ENCODE measurements around the gene KIAA0825.

Gene KIAA0825

DNA sequence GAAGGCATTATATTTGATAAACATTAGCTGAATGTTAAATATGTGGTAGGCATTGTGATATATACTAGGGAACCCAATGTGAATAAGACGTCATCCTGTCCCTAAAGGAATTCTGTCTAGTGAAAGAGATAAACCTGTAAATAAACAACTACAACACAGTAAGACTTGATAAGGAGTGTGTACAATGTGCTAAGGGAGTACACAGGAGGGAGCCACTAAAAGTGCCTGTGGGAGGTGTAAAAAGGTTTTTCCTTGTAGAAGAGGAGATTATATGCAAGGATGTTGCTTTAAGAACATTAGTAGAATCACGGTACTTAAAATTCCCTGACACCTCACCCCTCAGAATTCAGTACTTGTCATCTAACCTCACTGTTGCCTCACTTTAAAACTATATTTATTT is 91.7 kb downstream of the KIAA0825 start:
- no peak overlapping the region for H3K27ac ChIP-seq (ENCODE audit: insufficient read depth in 1 of 2, low read depth in 1 of 2, low read length in 2 of 2, poor library complexity in 1 of 2, severe bottlenecking in 2 of 2)
- no peak for DNase-seq
- H3K4me3 ChIP-seq (ENCODE audit: control insufficient read depth in 1 of 7, extremely low read depth in 1 of 7, insufficient read depth in 4 of 7, low read depth in 2 of 7, low read length in 6 of 7): no peak overlapping the region
- POLR2A ChIA-PET: no interaction called here
- no peaks in the 10 kb centered on the region for H3K4me1 ChIP-seq (ENCODE audit: control extremely low read depth in 1 of 4, control insufficient read depth in 4 of 4, insufficient read depth in 4 of 4, low read length in 3 of 4)
- CTCF ChIA-PET: interaction anchor here (1.5 to 1.6 kb wide), 2 partner anchors 166 to 212 kb away, joined by 4 to 5 read pairs; no protein-coding TSS in a partner anchor
- no peaks in the 10 kb centered on the region for H3K27me3 ChIP-seq (replicated peaks in 2 of 5; ENCODE audit: control insufficient read depth in 4 of 5, insufficient read depth in 5 of 5, low read length in 4 of 5)
- no CpG with 5 or more reads among the region's 2 CpGs for WGBS (ENCODE audit: insufficient coverage)
- no peaks in the 10 kb centered on the region for H3K36me3 ChIP-seq (ENCODE audit: control insufficient read depth in 4 of 4, insufficient read depth in 4 of 4, low read length in 3 of 4)
- no peaks in the 10 kb centered on the region for H3K9me3 ChIP-seq (ENCODE audit: control extremely low read depth in 1 of 5, control insufficient read depth in 4 of 5, insufficient read depth in 2 of 5, low read depth in 1 of 5, low read length in 4 of 5)

DNA sequence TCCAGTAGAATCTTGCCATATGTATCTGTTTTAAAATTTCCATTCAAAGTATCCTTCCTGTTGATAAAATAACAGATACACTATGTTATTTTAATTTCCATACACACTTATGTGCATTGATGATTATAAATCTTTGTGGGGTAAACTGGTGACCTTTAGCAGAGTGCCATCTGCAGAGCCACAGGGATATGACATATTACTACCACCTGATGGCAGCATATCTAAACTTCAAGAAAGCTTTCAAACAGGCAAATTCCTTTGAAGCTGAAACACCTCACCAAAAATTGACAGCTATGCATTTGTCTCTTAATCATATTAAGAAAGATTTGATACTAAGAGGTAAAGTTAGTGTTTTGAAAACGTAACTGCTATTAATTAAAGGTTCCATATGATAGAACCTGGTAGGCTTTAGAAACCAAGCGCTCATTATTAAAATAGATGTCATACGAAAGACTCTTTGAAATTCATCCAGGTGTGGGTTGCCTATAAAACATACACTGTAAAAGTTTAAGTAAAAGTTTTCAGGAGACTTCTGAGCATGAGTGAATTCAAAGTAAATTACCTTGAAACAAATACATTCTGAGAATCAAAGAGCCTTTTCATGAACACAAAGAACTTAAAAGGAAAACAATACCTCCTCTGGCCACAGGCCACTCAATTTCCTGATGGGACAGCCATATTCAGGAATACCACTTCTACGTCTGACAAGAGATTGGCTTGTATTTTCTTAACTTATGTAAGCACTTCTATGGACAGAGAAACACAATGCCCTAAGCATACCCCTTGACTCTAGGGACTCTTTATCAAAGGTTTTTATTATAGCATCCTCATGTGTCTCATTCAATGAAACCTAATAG is 93.3 kb downstream of the KIAA0825 start:
- DNase-seq: peak; percentile 50 to 70 (median 68)
- Histone ChIP-seq H3K27ac (ENCODE audit: insufficient read depth in 1 of 2, low read depth in 1 of 2, low read length in 2 of 2, poor library complexity in 1 of 2, severe bottlenecking in 2 of 2) (no peak overlapping the region), H3K27me3 (replicated peaks in 2 of 5; ENCODE audit: control insufficient read depth in 4 of 5, insufficient read depth in 5 of 5, low read length in 4 of 5) (no peaks in the 10 kb centered on the region), H3K9me3 (ENCODE audit: control extremely low read depth in 1 of 5, control insufficient read depth in 4 of 5, insufficient read depth in 2 of 5, low read depth in 1 of 5, low read length in 4 of 5) (no peaks in the 10 kb centered on the region), H3K4me3 (ENCODE audit: control insufficient read depth in 1 of 7, extremely low read depth in 1 of 7, insufficient read depth in 4 of 7, low read depth in 2 of 7, low read length in 6 of 7) (no peak overlapping the region), H3K36me3 (ENCODE audit: control insufficient read depth in 4 of 4, insufficient read depth in 4 of 4, low read length in 3 of 4) (no peaks in the 10 kb centered on the region), H3K4me1 (ENCODE audit: control extremely low read depth in 1 of 4, control insufficient read depth in 4 of 4, insufficient read depth in 4 of 4, low read length in 3 of 4) (no peaks in the 10 kb centered on the region)
- POLR2A ChIA-PET: no interaction called here
- CTCF ChIA-PET: interaction anchor here (0.6 to 2.6 kb wide), 17 partner anchors 11 to 724 kb away, joined by 3 to 13 read pairs (median 4); partner anchors contain the start of genes KIAA0825 and SLF1
- 78% methylated on average over 4 of the region's 4 CpGs for WGBS (ENCODE audit: insufficient coverage)

GRCh38 chr5:94523018-94523417 is 95.4 kb downstream of the KIAA0825 start:
- CTCF ChIA-PET: interaction anchor here (1.3 to 2.6 kb wide), 5 partner anchors 9 to 215 kb away, joined by 4 to 13 read pairs (median 6); partner anchors contain the start of genes KIAA0825 and SLF1
- no peaks in the 10 kb centered on the region for H3K36me3 ChIP-seq (ENCODE audit: control insufficient read depth in 4 of 4, insufficient read depth in 4 of 4, low read length in 3 of 4)
- H3K4me1 ChIP-seq (ENCODE audit: control extremely low read depth in 1 of 4, control insufficient read depth in 4 of 4, insufficient read depth in 4 of 4, low read length in 3 of 4): no peaks in the 10 kb centered on the region
- H3K9me3 ChIP-seq (ENCODE audit: control extremely low read depth in 1 of 5, control insufficient read depth in 4 of 5, insufficient read depth in 2 of 5, low read depth in 1 of 5, low read length in 4 of 5): no peaks in the 10 kb centered on the region
- H3K27ac ChIP-seq (ENCODE audit: insufficient read depth in 1 of 2, low read depth in 1 of 2, low read length in 2 of 2, poor library complexity in 1 of 2, severe bottlenecking in 2 of 2): no peak overlapping the region
- DNase-seq: no peak
- no peak overlapping the region for H3K4me3 ChIP-seq (ENCODE audit: control insufficient read depth in 1 of 7, extremely low read depth in 1 of 7, insufficient read depth in 4 of 7, low read depth in 2 of 7, low read length in 6 of 7)
- H3K27me3 ChIP-seq (replicated peaks in 2 of 5; ENCODE audit: control insufficient read depth in 4 of 5, insufficient read depth in 5 of 5, low read length in 4 of 5): no peaks in the 10 kb centered on the region
- POLR2A ChIA-PET: no interaction called here

DNA sequence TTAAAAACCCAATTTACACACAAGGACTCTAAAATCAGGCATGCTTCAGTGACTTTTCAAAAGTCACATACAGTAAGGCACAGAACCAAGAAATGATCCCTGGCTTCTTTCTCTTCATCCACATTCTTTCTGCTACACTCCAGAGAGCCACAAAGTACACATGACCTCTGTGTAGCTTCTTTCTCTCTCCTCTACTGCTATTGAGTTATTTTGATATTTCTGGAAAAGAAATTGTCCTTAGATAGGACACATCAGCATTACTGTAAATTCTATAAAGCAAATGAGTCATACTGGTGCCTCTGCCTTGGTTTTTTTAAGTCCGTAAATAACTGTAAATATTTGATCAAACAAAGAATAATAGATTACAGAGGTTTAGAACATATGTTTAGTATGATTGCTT is 96.3 kb downstream of the KIAA0825 start:
- WGBS (ENCODE audit: insufficient coverage): no CpG with 5 or more reads among the region's 1 CpG
- CTCF ChIA-PET: no interaction called here
- Histone ChIP-seq H3K4me3 (ENCODE audit: control insufficient read depth in 1 of 7, extremely low read depth in 1 of 7, insufficient read depth in 4 of 7, low read depth in 2 of 7, low read length in 6 of 7) (no peak overlapping the region), H3K27ac (ENCODE audit: insufficient read depth in 1 of 2, low read depth in 1 of 2, low read length in 2 of 2, poor library complexity in 1 of 2, severe bottlenecking in 2 of 2) (no peak overlapping the region), H3K36me3 (ENCODE audit: control insufficient read depth in 4 of 4, insufficient read depth in 4 of 4, low read length in 3 of 4) (no peaks in the 10 kb centered on the region), H3K9me3 (ENCODE audit: control extremely low read depth in 1 of 5, control insufficient read depth in 4 of 5, insufficient read depth in 2 of 5, low read depth in 1 of 5, low read length in 4 of 5) (no peaks in the 10 kb centered on the region), H3K27me3 (replicated peaks in 2 of 5; ENCODE audit: control insufficient read depth in 4 of 5, insufficient read depth in 5 of 5, low read length in 4 of 5) (no peaks in the 10 kb centered on the region), H3K4me1 (ENCODE audit: control extremely low read depth in 1 of 4, control insufficient read depth in 4 of 4, insufficient read depth in 4 of 4, low read length in 3 of 4) (no peaks in the 10 kb centered on the region)
- POLR2A ChIA-PET: no interaction called here
- no peak for DNase-seq

DNA sequence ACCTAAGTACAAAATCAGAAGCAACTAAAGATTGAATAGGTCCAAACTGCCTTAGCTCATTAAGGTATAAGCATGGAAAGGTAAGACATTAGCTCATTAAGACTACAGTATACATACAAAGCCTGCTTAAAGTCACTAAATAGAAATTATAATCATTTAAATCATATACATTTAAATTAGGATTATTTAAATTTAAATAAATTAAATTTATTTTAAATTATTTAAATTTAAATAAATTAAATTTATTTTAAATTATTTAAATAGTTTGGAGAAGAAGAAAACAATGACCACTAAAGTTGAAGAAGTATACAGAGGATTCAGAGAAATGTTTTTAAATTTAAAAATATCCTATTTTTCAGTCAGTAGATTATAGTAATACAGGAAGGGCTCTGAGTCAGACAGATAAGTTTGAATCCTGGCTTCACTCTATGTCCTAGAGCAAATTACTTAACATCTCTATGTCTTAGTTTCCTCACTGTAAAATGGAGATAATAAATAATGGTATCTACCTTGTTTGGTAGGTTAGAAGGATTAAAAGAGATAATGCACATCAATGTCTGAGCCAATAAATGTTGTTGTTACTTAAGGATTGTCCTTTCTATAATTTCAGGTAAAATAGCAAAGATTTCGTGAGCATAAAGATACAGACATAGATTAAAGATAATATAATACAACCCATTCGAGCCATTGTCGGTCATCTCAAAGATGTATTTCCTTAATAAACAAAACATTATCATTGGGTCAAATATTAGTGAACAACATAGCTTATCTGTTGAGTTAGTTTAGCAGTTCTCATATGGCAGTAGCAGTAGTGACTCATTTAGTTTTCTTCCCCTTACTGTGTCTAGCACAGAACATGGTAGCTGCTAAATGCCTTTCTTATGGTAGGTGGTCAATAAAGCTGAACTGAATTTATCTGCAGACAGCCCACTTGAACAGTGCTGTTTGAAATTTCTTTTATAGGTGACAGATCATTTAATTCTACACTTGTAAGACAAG is 100.6 kb downstream of the KIAA0825 start:
- no peaks in the 10 kb centered on the region for H3K27me3 ChIP-seq (replicated peaks in 2 of 5; ENCODE audit: control insufficient read depth in 4 of 5, insufficient read depth in 5 of 5, low read length in 4 of 5)
- no CpG with 5 or more reads among the region's 3 CpGs for WGBS (ENCODE audit: insufficient coverage)
- ChIA-PET POLR2A (no interaction called here), CTCF (no interaction called here)
- DNase-seq: no peak
- no peaks in the 10 kb centered on the region for H3K9me3 ChIP-seq (ENCODE audit: control extremely low read depth in 1 of 5, control insufficient read depth in 4 of 5, insufficient read depth in 2 of 5, low read depth in 1 of 5, low read length in 4 of 5)
- H3K27ac ChIP-seq (ENCODE audit: insufficient read depth in 1 of 2, low read depth in 1 of 2, low read length in 2 of 2, poor library complexity in 1 of 2, severe bottlenecking in 2 of 2): no peak overlapping the region
- H3K4me1 ChIP-seq (ENCODE audit: control extremely low read depth in 1 of 4, control insufficient read depth in 4 of 4, insufficient read depth in 4 of 4, low read length in 3 of 4): peaks cover 0 to 1% (median 0%) of the 10 kb centered on the region in 4 experiments
- H3K36me3 ChIP-seq (ENCODE audit: control insufficient read depth in 4 of 4, insufficient read depth in 4 of 4, low read length in 3 of 4): no peaks in the 10 kb centered on the region
- H3K4me3 ChIP-seq (ENCODE audit: control insufficient read depth in 1 of 7, extremely low read depth in 1 of 7, insufficient read depth in 4 of 7, low read depth in 2 of 7, low read length in 6 of 7): no peak overlapping the region

DNA sequence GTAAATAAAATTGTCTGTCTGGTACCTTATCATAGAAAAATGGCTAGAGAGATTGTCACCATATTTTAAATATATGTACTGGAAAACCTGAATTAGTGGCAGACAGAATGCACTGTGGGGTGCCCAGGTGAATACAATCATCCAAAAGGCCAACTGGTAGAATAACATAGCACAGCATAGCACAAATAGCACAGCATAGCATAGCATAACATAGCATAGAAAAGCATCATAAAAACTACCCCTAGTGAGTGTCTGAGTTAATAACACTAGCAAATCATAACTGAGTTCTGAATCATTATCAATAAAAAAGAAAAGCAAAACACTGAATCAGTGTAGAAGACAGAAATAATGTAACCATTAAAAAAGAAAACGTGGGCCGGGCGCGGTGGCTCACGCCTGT is 102.3 kb downstream of the KIAA0825 start:
- ChIA-PET CTCF (no interaction called here), POLR2A (no interaction called here)
- Histone ChIP-seq H3K4me1 (ENCODE audit: control extremely low read depth in 1 of 4, control insufficient read depth in 4 of 4, insufficient read depth in 4 of 4, low read length in 3 of 4) (peaks cover 0 to 1% (median 0%) of the 10 kb centered on the region in 4 experiments), H3K36me3 (ENCODE audit: control insufficient read depth in 4 of 4, insufficient read depth in 4 of 4, low read length in 3 of 4) (no peaks in the 10 kb centered on the region), H3K4me3 (ENCODE audit: control insufficient read depth in 1 of 7, extremely low read depth in 1 of 7, insufficient read depth in 4 of 7, low read depth in 2 of 7, low read length in 6 of 7) (no peak overlapping the region), H3K9me3 (ENCODE audit: control extremely low read depth in 1 of 5, control insufficient read depth in 4 of 5, insufficient read depth in 2 of 5, low read depth in 1 of 5, low read length in 4 of 5) (no peaks in the 10 kb centered on the region), H3K27me3 (replicated peaks in 2 of 5; ENCODE audit: control insufficient read depth in 4 of 5, insufficient read depth in 5 of 5, low read length in 4 of 5) (no peaks in the 10 kb centered on the region), H3K27ac (ENCODE audit: insufficient read depth in 1 of 2, low read depth in 1 of 2, low read length in 2 of 2, poor library complexity in 1 of 2, severe bottlenecking in 2 of 2) (no peak overlapping the region)
- DNase-seq: no peak
- no CpG with 5 or more reads among the region's 5 CpGs for WGBS (ENCODE audit: insufficient coverage)
